ENCODE data around the gene MEOX1.

- TF ChIP-seq EZH2 (IDR thresholded peaks at IDR 0.05; ENCODE audit: insufficient read depth, poor library complexity, severe bottlenecking): no peak
- TF ChIP-seq EZH2phosphoT487 (IDR thresholded peaks at IDR 0.05; ENCODE audit: insufficient read depth, low read depth): no peak
Observed at GRCh38 chr17:43644081-43644480, 17.6 kb downstream of the MEOX1 start.
